Endothelial cell of hepatic sinusoid (primary cell): ENCODE data around the gene CPSF6.
"Not testable (repeated sequence)": the region's sequence is repeated elsewhere in the genome, so short reads cannot be mapped to it uniquely, and the experiment has no call there.

Experiments used
- in situ Hi-C: cut with HindIII; loops from 2 replicates; pipeline ENCODE4 v1.10.0; 2017; ENCODE audit warnings: low sequenced_read_pairs

CPSF6 gene

GRCh38 chr12:69239352-69239921 lies at the start of gene CPSF6:
Gene CPSF6 (plus strand): TSS chr12:69239569. CDS start chr12:69239647, 78 bp downstream.
- in situ Hi-C loops, result no loop called here

GRCh38 chr12:69196302-69197288 lies 42.8 kb upstream of the CPSF6 start:
- in situ Hi-C loops, result no loop called here

GRCh38 chr12:69199976-69200375 lies 39.4 kb upstream of the CPSF6 start:
- in situ Hi-C loops, result not testable (repeated sequence)

GRCh38 chr12:69204191-69204590 lies 35.2 kb upstream of the CPSF6 start:
- in situ Hi-C loops, result no loop called here

- in situ Hi-C loops, result no loop called here
These were observed 28.7 kb upstream of the CPSF6 start for GRCh38 chr12:69210661-69211060.

GRCh38 chr12:69211160-69211559 lies 28.2 kb upstream of the CPSF6 start:
- in situ Hi-C loops, result no loop called here

GRCh38 chr12:69214169-69214568 lies 25.2 kb upstream of the CPSF6 start:
- in situ Hi-C loops, result no loop called here

GRCh38 chr12:69225251-69225910 lies 14.0 kb upstream of the CPSF6 start:
- in situ Hi-C loops, result no loop called here

- in situ Hi-C loops, result no loop called here
These were observed 7.9 kb upstream of the CPSF6 start for GRCh38 chr12:69231479-69231878.

GRCh38 chr12:69238589-69239351 lies 599 bp upstream of the CPSF6 start:
- in situ Hi-C loops, result no loop called here

GRCh38 chr12:69239922-69240630 lies 707 bp downstream of the CPSF6 start:
- in situ Hi-C loops, result no loop called here

- in situ Hi-C loops, result no loop called here
These were observed 1.2 kb downstream of the CPSF6 start for GRCh38 chr12:69240631-69240995.

GRCh38 chr12:69241438-69242092 lies 2.2 kb downstream of the CPSF6 start:
- in situ Hi-C loops, result no loop called here

- in situ Hi-C loops, result no loop called here
These were observed 4.0 kb downstream of the CPSF6 start for GRCh38 chr12:69243099-69244084.

- in situ Hi-C loops, result no loop called here
These were observed 8.1 kb downstream of the CPSF6 start for GRCh38 chr12:69247268-69248018.

- in situ Hi-C loops, result no loop called here
These were observed 12.7 kb downstream of the CPSF6 start for GRCh38 chr12:69252033-69252432.

- in situ Hi-C loops, result no loop called here
These were observed 14.7 kb downstream of the CPSF6 start for GRCh38 chr12:69254046-69254445.

- in situ Hi-C loops, result no loop called here
These were observed 15.5 kb downstream of the CPSF6 start for GRCh38 chr12:69254862-69255261.
